GM19035 (cell line): ENCODE results near the gene SPP2.

ENCODE experiments used
- ATAC-seq: cut with Tn5 transposase; IDR thresholded peaks from one replicate; pipeline ENCODE4 v1.9.1; 2021; ENCODE audit not compliant: unreplicated experiment

Gene SPP2

DNA sequence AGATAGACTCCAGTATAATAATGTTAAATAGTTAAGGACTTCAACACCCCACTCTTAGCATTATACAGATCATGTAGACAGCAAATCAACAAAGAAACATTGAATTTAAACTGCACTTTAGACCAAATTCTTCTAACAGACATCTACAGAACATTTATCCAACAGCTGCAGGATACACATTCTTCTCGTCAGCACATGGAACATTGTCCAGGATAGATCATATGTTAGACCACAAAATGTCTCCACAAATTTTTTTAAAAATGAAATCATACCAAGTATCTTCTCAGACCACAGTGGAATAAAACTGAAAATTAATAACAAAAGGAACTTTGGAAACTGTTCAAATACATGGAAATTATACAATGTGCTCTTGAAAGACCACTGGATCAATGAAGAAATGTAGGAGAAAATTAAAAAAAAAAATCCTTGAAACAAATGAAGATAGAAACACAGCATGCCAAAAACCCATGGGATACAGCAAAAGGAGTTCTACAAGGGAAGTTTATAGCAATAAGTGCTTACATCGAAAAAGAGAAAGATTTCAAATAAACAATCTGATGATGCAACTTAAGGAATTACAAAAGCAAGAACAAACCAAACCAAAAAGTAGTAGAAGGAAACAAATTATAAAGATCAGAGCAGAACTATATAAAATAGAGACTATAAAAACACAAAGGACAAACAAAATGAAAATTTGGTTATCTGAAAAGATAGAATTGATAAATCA is 12.3 kb upstream of the SPP2 start:
- no peak for ATAC-seq

DNA sequence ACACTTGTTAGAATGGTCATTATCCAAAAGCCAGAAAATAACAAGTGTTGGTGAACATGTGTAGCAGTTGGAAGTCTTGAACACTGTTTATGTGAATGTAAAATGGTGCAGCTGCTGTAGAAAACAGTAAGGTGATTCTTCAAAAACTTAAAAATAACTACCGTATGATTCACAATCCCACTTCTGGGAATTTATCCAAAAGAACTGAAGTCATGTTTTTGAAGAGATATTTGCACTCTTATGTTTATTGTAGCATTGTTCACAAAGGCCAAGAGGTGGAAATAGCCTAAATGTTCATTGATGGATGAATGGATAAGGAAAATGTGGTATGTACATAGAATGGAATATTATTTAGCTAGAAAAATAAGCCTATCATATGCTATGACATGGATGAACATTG is 6.3 kb upstream of the SPP2 start:
- no peak for ATAC-seq

DNA sequence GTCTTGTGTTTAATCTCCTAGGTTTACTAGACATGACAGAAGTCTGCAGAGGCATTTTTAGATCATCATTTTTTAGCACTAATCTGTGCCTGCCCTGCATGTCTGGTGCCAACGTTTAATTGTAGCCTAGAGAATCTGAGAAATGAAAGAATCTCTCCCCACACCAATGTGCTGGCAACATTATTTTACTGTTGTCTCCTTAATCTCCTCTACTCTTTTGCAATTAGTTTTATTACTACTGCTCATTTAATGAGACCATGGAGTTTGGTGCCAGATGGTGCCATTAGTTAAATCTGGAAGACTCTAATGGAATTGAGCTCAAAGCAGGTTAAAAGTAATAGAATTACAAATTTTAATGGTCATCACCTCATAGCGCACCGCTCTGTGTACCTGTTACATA is 4.0 kb upstream of the SPP2 start:
- no peak for ATAC-seq

DNA sequence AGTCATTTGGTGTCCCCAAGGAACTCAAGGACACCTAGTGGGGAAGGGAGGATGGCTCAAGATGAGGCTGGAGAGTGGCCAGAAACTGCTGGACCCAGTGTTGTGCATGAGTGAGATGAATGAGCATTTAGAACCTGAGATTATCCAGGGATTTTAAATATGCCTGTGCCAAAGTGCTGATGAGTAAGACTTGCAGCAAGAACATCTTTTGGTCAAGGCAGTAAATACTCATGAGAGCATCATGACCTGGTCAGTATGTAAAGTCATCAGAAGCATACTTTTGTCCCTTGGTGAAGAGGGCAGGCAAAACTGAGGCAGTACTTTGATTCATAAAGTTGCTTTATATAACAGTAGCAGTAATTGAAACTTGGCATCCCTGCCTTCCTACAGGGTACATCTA is 3.1 kb upstream of the SPP2 start:
- ATAC-seq, result no peak

DNA sequence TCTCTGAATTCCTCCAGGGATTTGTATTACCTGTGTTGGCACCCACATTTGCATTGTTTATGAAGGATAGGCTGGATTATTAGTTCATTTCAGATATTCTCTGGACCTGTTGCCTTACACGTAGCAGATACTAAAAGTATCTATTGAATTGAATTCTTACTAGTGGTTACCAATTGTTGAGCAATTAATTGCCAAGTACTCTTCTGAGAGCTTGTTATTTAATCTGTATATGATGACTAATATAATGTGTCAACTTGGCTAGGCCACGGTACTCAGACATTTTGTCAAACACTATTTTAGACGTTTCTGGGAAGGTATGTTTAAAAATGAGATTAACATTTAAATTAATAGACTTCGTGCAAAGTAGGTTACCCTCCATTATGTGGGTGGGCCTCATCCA is 2.5 kb upstream of the SPP2 start:
- no peak for ATAC-seq

DNA sequence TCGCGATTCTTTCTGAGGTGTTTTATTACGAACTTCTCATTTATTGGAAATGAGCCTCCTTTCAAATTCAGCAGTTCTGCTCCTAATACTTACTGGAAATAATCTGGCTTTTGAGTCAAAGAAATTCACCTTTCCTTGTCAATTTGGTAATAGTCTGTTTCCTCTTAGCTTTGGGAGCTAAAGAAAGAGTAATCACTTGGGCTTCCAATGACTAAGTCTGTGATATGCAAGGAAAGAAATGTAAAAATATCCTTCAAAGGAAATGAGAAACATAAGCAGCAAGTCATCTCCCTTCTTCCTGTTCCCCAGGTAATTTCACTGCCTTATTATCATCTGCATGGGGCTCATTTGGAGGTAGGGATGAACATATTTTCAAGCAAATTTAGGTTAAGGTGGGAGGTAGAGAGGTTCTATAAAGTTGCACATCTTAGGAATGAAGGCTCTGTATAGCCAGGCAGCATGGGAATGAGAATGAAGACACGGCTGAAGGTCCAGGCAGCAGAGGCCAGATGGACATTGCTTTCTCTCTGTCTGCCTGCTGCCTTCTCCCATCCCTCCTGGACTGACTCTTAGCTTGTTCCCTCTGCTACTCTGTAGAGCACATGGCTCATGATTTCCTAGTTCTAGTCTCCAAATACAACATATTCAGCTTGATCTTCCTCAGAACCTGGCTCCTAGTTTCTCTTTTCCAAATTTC is 1.0 kb downstream of the SPP2 start:
- no peak for ATAC-seq

DNA sequence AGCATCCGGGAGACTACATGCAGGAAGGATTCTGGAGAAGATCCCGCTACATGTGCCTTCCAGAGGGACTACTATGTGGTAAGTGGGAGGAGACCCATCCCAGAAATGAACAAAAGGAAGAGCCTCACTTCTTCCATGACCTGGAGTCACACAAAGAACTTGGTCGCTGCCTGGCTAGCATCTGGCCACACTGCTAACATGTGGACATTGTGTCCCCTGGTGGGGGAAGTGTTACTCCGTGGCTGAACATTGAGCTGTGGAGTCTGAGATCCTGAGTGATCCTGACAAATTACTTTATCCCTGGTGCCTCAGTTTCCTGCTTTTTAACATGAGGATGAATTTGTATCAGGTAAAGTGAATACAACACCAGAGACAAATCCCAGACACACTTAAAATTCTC is 8.4 kb downstream of the SPP2 start:
- ATAC-seq, result no peak

DNA sequence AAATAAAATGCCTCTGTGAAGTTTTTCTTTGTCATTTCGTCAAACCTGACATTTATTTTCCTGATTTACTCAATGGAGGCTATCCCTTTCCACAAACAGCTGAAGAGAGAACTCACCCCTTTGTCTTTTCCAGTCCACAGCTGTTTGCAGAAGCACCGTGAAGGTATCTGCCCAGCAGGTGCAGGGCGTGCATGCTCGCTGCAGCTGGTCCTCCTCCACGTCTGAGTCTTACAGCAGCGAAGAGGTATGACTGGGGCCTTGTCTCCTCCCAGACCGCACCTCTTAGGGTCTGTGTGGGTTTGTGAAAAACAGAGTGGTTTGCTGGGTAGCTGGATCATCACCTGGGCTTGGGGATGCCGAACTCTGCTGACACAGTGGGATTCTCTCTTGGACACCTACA is 9.7 kb downstream of the SPP2 start:
- ATAC-seq, result no peak

DNA sequence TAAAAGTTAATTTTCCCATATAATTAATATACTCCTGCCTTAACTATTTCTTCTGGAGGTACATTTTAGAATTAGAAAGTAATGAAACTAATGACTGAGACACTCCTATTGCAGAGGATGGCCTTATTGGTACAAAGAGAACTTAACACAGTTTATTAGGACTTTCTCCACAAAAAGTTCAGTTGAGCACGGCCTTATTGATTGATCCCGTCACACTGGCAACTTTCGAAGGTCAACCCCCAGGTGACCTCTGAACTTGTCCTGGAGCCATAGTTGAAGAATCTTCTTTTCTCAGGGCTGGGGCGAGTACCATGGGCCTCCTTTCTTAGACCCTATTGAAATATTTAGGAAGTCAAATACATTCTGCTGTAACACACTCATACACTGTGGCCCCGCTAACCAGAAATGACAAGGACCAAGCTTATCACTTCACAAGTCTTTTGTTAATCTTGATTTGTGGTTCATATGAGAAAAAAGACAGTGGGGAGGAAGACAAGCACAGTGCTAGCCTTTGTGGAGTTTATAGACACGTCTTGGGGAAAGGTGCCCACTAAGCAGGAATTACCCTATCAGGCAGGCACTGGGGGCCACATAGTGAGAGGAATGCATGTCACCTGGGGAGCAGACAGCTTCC is 11.2 kb downstream of the SPP2 start:
- ATAC-seq, result no peak

DNA sequence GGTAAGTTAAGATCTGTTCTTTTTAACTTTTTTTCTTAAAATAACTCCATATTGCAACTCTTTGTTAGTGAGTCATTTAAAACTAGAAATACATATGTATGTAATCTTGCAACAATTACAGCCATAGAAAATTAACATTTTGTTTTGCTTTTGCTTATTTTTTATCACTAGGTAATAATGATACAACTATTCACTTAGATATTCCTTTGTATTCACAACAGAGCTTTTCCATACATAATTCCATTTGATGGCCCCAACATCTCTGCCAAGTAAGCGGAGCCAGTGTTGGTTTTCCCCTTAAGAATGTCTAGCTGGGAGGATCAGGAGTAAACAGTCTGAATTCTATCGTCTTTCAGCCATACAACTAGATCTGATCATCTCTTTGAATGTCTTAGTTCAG is 16.1 kb downstream of the SPP2 start:
- ATAC-seq, result no peak

DNA sequence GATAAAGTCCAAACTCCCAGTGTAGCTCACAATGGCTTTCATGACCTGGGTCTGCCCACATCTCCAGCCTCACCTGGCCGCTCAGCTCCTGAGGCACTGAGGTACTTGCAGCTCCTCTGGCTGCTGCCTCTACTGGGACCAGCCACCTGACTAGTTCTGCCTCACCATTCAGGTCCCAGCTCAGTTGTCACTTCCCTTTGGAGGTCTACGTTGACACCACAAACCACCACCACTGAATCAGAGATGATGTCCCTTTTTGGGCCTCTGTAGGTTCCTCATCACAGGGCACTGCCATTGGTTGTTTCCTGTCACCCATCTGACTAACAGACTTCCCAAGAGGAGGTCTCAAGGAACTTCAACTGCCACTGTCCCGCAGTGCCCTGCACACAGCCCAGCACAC is 21.2 kb downstream of the SPP2 start:
- no peak for ATAC-seq

DNA sequence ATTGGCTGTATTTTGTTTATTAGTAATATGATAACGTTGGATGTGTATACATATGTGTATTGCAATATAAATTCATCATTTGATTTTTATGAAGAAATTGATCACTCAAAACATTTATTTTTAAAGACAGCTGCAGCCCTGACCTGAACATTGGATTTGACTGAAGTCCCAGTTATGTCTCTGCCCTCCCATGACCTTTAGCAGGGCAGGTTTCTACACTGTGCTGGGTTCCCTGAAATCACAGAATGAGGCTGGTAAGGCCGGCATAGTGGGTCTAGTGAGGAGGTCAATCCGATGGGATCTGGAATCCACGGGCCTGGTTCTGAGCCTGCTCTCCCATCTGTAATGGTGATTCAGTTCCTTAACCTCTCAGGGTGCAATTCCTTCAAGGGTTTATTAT is 22.0 kb downstream of the SPP2 start:
- no peak for ATAC-seq

DNA sequence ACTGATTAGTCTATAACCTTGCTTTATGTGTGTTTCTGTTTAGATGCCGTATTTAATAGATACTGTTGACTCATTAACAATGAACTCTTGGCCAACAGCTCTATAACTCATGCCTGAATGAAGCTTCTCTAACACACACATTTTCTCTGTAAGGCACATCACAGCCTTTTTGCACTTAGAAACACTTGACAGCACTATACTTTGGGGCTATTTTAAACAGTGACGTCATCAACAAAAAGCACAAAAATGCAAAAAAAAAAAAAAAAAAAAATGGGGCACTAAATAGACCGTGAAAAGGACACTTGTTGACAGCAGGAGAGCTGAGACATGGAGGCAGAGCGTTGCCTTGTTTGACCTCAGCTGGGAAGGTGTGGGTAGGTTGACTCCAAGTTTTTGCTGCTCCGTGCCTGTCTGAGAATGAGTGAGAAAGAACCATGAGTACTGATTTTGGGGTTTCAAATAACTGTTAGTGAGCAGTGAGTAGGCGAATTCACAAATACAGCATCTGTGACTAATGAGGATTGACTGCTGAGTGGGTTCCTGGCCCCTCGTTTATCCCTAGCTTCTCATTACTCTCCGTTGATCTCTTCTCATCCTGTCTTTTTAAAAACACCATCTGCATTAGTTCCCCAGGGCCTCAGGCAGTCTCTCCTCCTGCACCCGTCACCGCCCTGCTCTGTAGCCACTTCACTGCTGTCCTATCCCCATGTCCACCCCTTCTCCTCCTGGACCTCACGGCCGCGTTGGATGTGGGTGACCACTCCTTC is 24.4 kb downstream of the SPP2 start:
- no peak for ATAC-seq

DNA sequence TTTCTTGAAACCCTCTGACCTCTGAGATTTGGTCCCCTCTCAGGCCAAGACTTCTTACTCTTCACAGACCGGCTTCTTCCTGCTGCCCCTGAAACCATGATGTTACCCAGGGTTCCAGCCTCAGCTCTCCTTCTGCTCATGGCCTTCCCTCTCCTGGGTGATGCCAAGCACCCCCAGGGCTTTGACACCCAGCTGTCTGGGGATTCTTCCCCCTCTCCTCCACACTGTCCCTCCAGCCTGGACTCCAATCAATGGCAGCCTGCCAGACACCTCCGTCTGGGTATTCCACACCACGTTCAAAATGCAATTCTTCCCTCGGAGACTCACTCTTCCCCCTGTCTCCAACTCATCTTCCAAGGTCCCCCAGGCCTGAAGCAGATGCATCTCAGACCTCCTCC is 25.0 kb downstream of the SPP2 start:
- no peak for ATAC-seq

DNA sequence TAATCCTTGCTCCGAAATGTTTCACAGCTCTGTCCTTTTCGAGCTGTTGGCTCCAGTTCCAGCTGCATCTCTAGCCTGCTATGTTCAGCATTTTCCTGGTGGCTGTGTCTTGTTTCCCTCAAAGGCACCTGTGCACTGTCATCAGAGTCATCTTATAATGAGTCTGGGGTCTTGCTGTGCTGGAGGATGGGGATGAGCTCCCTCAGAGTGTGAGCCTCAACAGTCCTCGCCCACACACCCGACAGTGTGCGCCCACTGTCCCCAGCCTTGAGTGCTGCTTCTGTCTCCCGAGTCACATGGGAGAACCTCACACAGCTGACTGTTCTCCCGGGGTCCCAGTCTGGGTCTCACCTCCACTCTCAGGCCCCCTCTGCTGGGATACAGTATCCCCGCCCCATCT is 25.4 kb downstream of the SPP2 start:
- ATAC-seq, result no peak

DNA sequence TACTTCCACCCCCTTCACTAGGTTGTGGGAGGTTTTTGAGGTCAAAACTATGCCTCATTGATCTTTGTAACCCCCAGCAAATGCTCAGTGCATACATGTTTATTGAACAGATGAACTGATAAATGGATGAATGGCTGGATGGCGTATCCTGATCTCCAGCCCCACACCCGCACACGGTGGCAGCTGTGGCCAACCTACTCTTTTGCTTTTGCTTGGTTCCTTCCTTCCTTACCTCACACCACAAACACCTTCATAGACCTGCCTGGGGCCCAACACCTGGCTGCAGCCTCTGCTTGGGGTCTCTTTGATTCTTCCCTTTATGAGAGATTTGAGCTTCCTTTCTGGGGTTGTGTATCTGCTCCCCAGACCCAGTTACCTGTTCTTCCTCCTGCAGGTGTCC is 25.9 kb downstream of the SPP2 start:
- no peak for ATAC-seq

DNA sequence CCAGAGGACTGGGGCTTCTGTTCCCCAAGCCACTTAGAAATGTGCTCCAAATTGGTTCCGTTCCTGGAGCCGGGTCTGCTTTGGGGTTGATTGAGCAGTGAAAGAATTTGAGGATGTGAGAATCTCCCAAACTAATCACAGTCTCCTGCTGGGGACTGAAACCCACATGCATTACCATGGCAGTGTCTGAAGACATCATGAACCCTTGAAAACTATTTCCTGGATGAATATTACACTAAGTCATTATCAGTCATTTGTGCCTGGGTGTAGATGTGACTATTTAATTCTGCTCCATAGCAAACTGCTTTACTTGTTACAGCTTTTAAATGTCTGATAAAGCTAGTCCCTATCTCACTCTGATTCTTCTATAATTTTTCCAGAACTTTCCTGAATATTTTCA is 27.6 kb downstream of the SPP2 start:
- ATAC-seq, result no peak

DNA sequence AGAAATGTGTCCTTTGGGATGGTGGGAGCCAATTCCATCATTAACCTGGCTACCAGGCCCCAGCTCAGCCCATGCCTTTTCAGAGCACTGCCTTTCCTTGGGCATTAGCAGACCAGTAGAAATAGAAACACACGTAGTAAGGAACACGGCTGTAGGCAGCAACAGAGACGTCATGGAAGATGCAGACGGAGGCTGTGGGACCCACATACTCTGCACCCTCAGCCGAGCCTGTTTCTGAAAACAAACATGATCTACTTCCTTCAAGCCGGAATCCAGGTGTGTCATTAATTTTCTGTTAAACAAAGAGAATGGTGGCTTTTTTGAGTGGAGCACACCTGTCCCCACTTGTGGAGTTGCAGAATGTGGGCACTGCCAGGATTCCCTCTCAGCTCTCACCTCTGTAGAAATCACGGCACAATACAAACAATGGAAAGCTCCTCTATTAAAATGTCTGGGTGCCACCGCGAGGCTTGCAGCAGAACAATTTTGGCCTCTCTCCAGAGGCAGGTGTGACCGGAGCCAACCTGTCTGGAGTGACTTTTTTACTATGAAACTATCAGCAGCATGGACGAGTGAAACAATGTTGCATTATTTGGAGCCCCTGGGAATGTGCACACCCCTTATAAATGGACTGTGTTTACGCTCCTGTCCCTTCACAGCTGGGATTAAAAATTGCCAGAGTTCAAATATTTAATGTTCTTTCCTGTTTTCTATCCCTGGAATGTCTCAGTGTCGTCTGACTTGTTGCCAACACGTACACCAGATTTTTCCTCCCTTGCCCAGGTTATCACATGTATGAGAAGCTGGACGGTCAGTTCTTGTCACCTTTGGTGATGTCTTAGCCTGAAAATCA is 31.7 kb downstream of the SPP2 start:
- no peak for ATAC-seq

DNA sequence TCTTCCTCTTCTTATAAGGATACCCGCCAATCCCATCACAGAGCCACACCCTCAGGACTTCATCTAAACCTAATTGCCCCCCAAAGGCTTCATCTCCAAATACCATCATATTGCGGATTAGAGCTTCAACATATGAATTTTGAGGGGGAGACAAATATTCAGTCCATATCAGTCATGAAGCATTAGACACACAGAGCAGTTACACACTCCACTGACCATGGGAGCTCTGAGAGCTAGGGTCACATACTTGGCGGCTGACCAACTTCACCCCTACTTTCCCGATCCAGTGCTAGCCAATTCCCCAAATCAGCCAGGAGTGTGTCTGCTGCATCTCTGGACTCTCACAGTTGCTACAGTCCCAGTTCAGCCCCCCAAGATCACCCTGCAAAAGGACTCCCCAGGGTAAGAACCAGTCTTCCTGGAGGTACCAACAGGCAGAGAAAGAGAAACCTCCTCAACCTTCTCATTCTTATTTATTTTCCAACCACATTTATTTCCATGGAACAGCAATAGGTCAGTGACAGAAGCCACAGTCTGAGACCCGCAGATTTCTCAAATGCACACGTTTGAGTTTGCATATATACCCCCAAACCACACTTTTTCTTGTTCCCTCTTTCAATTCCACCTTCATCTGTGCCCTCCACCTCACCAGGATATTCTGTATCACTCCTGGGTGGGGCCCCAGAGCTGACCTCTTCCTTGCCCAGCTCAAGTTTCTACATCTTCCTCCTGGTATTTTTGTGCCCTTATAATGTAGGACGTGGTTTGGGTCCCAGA is 33.3 kb downstream of the SPP2 start:
- ATAC-seq, result no peak

DNA sequence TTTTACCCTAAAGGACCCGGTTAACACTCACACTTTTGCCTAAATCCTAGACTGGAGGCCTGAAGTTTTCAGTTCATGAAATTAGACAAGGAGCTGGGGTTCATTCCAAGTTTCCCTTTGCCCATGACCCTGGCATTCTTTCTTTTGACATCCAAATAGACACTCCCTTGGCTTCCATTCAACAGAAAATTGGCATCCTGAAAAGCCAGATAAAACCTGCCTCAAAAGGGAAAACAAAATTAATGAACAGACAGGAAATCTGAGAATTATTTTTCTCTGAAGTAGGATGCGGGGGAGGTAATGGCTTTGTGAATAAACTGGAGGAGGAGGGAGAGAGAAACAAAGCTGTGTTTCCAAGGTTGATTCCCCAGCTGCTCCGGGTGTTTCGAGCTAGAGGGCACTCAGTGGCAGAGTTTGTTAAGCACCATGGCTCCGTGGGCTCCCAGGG is 41.0 kb downstream of the SPP2 start:
- no peak for ATAC-seq
